RWPE2 (cell line): Measurements from ENCODE around the gene RPS15.
A peak's percentile ranks its signal among the peaks of the same experiment; 100 is the strongest.
"Not testable (repeated sequence)": the region's sequence is repeated elsewhere in the genome, so short reads cannot be mapped to it uniquely, and the experiment has no call there.

Source experiments
- ATAC-seq: fragments of 200-7000 bp; cut with Tn5 transposase; 3 replicates; pipeline ENCODE4 v1.9.1; 2021; ENCODE audit warnings: low read depth
- DNase-seq: peaks from one replicate; pipeline ENCODE4 v3.0.0-alpha.2; 2020; ENCODE audit warnings: low spot score
- H3K27ac ChIP-seq: fragments of 450-650 bp; 2 replicates; pipeline ENCODE4 v1.5.1; 2017; ENCODE audit warnings: mild to moderate bottlenecking; ENCODE audit not compliant: poor library complexity, severe bottlenecking
- H3K27me3 ChIP-seq: fragments of 250-450 bp; sonication (Bioruptor Pico); 2 replicates; pipeline ENCODE4 v1.5.1; 2021; ENCODE audit warnings: mild to moderate bottlenecking, moderate library complexity; ENCODE audit not compliant: insufficient read depth, poor library complexity, severe bottlenecking
- H3K36me3 ChIP-seq: fragments of 250-450 bp; sonication (Bioruptor Pico); 2 replicates; pipeline ENCODE4 v1.5.1; 2020; ENCODE audit warnings: low read depth, mild to moderate bottlenecking, moderate library complexity
- H3K4me1 ChIP-seq: fragments of 250-450 bp; sonication (Bioruptor Pico); 2 replicates; pipeline ENCODE4 v1.5.1; 2021; ENCODE audit warnings: mild to moderate bottlenecking, moderate library complexity; ENCODE audit not compliant: insufficient read depth, poor library complexity, severe bottlenecking
- H3K4me3 ChIP-seq: fragments of 250-450 bp; sonication (Bioruptor Pico); 2 replicates; pipeline ENCODE4 v1.5.1; 2021; ENCODE audit warnings: mild to moderate bottlenecking, moderate library complexity; ENCODE audit not compliant: severe bottlenecking
- H3K9me3 ChIP-seq: fragments of 250-450 bp; sonication (Bioruptor Pico); 2 replicates; pipeline ENCODE4 v1.5.1; 2021; ENCODE audit warnings: mild to moderate bottlenecking, moderate library complexity; ENCODE audit not compliant: severe bottlenecking
- CTCF ChIP-seq: fragments of 450-650 bp; IDR thresholded peaks from one replicate; pipeline ENCODE4 v1.5.1; 2017; ENCODE audit warnings: mild to moderate bottlenecking, moderate library complexity; ENCODE audit not compliant: poor library complexity, severe bottlenecking

RPS15 gene

GRCh38 chr19:1435378-1435989 is 2.7 kb upstream of the RPS15 start:
- Histone ChIP-seq H3K4me1 (peaks cover 9% of the 10 kb centered on the region), H3K27me3 (no peaks in the 10 kb centered on the region), H3K36me3 (peaks cover 60% of the 10 kb centered on the region), H3K9me3 (no peaks in the 10 kb centered on the region), H3K4me3 (no peak overlapping the region), H3K27ac (no peak overlapping the region)
- no peak for TF ChIP-seq CTCF
- no peak for DNase-seq
- no peak for ATAC-seq

- Histone ChIP-seq H3K4me1 (peaks cover 9% of the 10 kb centered on the region), H3K27me3 (no peaks in the 10 kb centered on the region), H3K27ac (peak overlapping the region; percentile 76), H3K9me3 (no peaks in the 10 kb centered on the region), H3K36me3 (peaks cover 60% of the 10 kb centered on the region), H3K4me3 (no peak overlapping the region)
- TF ChIP-seq CTCF = no peak
- ATAC-seq (no peak), DNase-seq (no peak)
These were observed 587 bp upstream of the RPS15 start for GRCh38 chr19:1437609-1438008.

GRCh38 chr19:1438933-1439354 is 748 bp downstream of the RPS15 start:
- ATAC-seq (no peak), DNase-seq (no peak)
- Histone ChIP-seq H3K4me3 (peak overlapping the region; percentile 90), H3K36me3 (peaks cover 51% of the 10 kb centered on the region), H3K4me1 (peaks cover 9% of the 10 kb centered on the region), H3K27ac (peak overlapping the region; percentile 76), H3K27me3 (no peaks in the 10 kb centered on the region), H3K9me3 (no peaks in the 10 kb centered on the region)
- TF ChIP-seq CTCF = no peak

GRCh38 chr19:1439525-1440417 is 1.6 kb downstream of the RPS15 start:
- not testable (repeated sequence) for H3K9me3 ChIP-seq, DNase-seq, ATAC-seq, H3K27me3 ChIP-seq, H3K4me1 ChIP-seq
- H3K36me3 ChIP-seq = peaks cover 44% of the 10 kb centered on the region
- H3K4me3 ChIP-seq = peak overlapping the region; percentile 90
- H3K27ac ChIP-seq = peak overlapping the region; percentile 76

GRCh38 chr19:1440418-1440801 is 2.2 kb downstream of the RPS15 start:
- H3K27me3 ChIP-seq = no peaks in the 10 kb centered on the region
- H3K9me3 ChIP-seq = no peaks in the 10 kb centered on the region
- H3K4me1 ChIP-seq = peaks cover 9% of the 10 kb centered on the region
- ATAC-seq = no peak
- peak overlapping the region; percentile 76 for H3K27ac ChIP-seq
- peaks cover 40% of the 10 kb centered on the region for H3K36me3 ChIP-seq
- no peak overlapping the region for H3K4me3 ChIP-seq
- TF ChIP-seq CTCF = no peak
- DNase-seq = no peak
